Central memory CD8-positive, alpha-beta T cell (primary cell): ENCODE data around the gene GRIN2C.
"Not testable (repeated sequence)": the region's sequence is repeated elsewhere in the genome, so short reads cannot be mapped to it uniquely, and the experiment has no call there.

ENCODE experiments used
- ATAC-seq: fragments of 150-1000 bp; cut with Tn5 transposase; replicated peaks from 2 replicates; pipeline ENCODE4 v1.10.0; 2022; ENCODE audit warnings: mild to moderate bottlenecking, moderate FRiP score, moderate number of reproducible peaks; ENCODE audit not compliant: poor library complexity, severe bottlenecking; ENCODE audit errors: extremely low read depth
- DNase-seq, 2 donors: peaks; one replicate each; pipeline ENCODE4 v3.0.0; 2021; ENCODE audit warnings: low spot score in 2 of 2
- H3K27ac Mint-ChIP-seq: one replicate; pipeline ENCODE4 v1.8.0; 2022; ENCODE audit warnings: low read depth, mild to moderate bottlenecking, moderate library complexity, mixed read lengths
- H3K27me3 Mint-ChIP-seq: one replicate; pipeline ENCODE4 v1.8.0; 2022; ENCODE audit warnings: mixed read lengths
- H3K36me3 Mint-ChIP-seq: one replicate; pipeline ENCODE4 v1.8.0; 2022; ENCODE audit warnings: mild to moderate bottlenecking, moderate library complexity, mixed read lengths; ENCODE audit not compliant: insufficient read depth
- H3K4me1 Mint-ChIP-seq: one replicate; pipeline ENCODE4 v1.8.0; 2022; ENCODE audit warnings: mixed read lengths
- H3K4me3 Mint-ChIP-seq: one replicate; pipeline ENCODE4 v1.8.0; 2022; ENCODE audit warnings: mild to moderate bottlenecking, moderate library complexity, mixed read lengths
- H3K9me3 Mint-ChIP-seq: one replicate; pipeline ENCODE4 v1.8.0; 2022; ENCODE audit warnings: mixed read lengths

The GRIN2C gene

GRCh38 chr17:74859459-74860228 lies at the start of gene GRIN2C:
TSS of gene GRIN2C (minus strand) at chr17:74859885. CDS start at chr17:74855092, 4,793 bp downstream.
- H3K27me3 Mint-ChIP-seq: peaks cover 61% of the 10 kb centered on the region
- H3K27ac Mint-ChIP-seq: peak within 1 kb of the TSS; percentile 49
- ATAC-seq (no peak), DNase-seq (no peak)
- no peaks in the 10 kb centered on the region for H3K9me3 Mint-ChIP-seq
- H3K36me3 Mint-ChIP-seq: peaks cover 6% of the 10 kb centered on the region
- peaks cover 20% of the 10 kb centered on the region for H3K4me1 Mint-ChIP-seq
- H3K4me3 Mint-ChIP-seq: peak within 1 kb of the TSS; percentile 56

- not testable (repeated sequence) for ATAC-seq, H3K4me3 Mint-ChIP-seq, H3K4me1 Mint-ChIP-seq, DNase-seq, H3K9me3 Mint-ChIP-seq, H3K27me3 Mint-ChIP-seq, H3K27ac Mint-ChIP-seq, H3K36me3 Mint-ChIP-seq
These were observed 49.4 kb upstream of the GRIN2C start for GRCh38 chr17:74909097-74909496.

- Mint-ChIP-seq H3K4me3 (no peak overlapping the region), H3K4me1 (no peaks in the 10 kb centered on the region), H3K9me3 (no peaks in the 10 kb centered on the region), H3K27me3 (peaks cover 26% of the 10 kb centered on the region), H3K27ac (no peak overlapping the region), H3K36me3 (peaks cover 1% of the 10 kb centered on the region)
- ATAC-seq (no peak), DNase-seq (no peak)
These were observed 47.3 kb upstream of the GRIN2C start for GRCh38 chr17:74907012-74907411.

- ATAC-seq, H3K36me3 Mint-ChIP-seq, H3K4me1 Mint-ChIP-seq, DNase-seq, H3K9me3 Mint-ChIP-seq, H3K4me3 Mint-ChIP-seq, H3K27ac Mint-ChIP-seq: not testable (repeated sequence)
- H3K27me3 Mint-ChIP-seq: peaks cover 27% of the 10 kb centered on the region
These were observed 46.6 kb upstream of the GRIN2C start for GRCh38 chr17:74906214-74906793.

- Mint-ChIP-seq H3K27me3 (peaks cover 27% of the 10 kb centered on the region), H3K4me3 (no peak overlapping the region)
- ATAC-seq: no peak
These were observed 45.2 kb upstream of the GRIN2C start for GRCh38 chr17:74904687-74905409.

GRCh38 chr17:74903671-74904070 lies 44.0 kb upstream of the GRIN2C start:
- no peaks in the 10 kb centered on the region for H3K9me3 Mint-ChIP-seq
- ATAC-seq (no peak), DNase-seq (no peak)
- H3K4me1 Mint-ChIP-seq: no peaks in the 10 kb centered on the region
- H3K36me3 Mint-ChIP-seq: peaks cover 1% of the 10 kb centered on the region
- H3K27ac Mint-ChIP-seq: no peak overlapping the region
- no peak overlapping the region for H3K4me3 Mint-ChIP-seq
- peaks cover 27% of the 10 kb centered on the region for H3K27me3 Mint-ChIP-seq

More at GRCh38 chr17:74904687-74905409, 45.2 kb upstream of the GRIN2C start:
- DNase-seq: no peak
- Mint-ChIP-seq H3K36me3 (peaks cover 2% of the 10 kb centered on the region), H3K9me3 (no peaks in the 10 kb centered on the region), H3K27ac (no peak overlapping the region), H3K4me1 (no peaks in the 10 kb centered on the region)

- Mint-ChIP-seq H3K4me1 (no peaks in the 10 kb centered on the region), H3K9me3 (no peaks in the 10 kb centered on the region), H3K4me3 (no peak overlapping the region), H3K27me3 (peaks cover 27% of the 10 kb centered on the region), H3K27ac (no peak overlapping the region), H3K36me3 (peaks cover 1% of the 10 kb centered on the region)
- no peak for ATAC-seq
- no peak for DNase-seq
These were observed 43.3 kb upstream of the GRIN2C start for GRCh38 chr17:74903034-74903433.

GRCh38 chr17:74901353-74902135 lies 41.9 kb upstream of the GRIN2C start:
- Mint-ChIP-seq H3K4me1 (no peaks in the 10 kb centered on the region), H3K4me3 (no peak overlapping the region), H3K9me3 (no peaks in the 10 kb centered on the region), H3K27me3 (peaks cover 33% of the 10 kb centered on the region), H3K36me3 (peaks cover 1% of the 10 kb centered on the region), H3K27ac (no peak overlapping the region)
- DNase-seq (no peak), ATAC-seq (no peak)

GRCh38 chr17:74900208-74900607 lies 40.5 kb upstream of the GRIN2C start:
- Mint-ChIP-seq H3K9me3 (no peaks in the 10 kb centered on the region), H3K27ac (no peak overlapping the region), H3K27me3 (peaks cover 46% of the 10 kb centered on the region), H3K4me3 (no peak overlapping the region), H3K4me1 (no peaks in the 10 kb centered on the region), H3K36me3 (peaks cover 1% of the 10 kb centered on the region)
- ATAC-seq (no peak), DNase-seq (no peak)

- Mint-ChIP-seq H3K27ac (no peak overlapping the region), H3K36me3 (peaks cover 1% of the 10 kb centered on the region), H3K9me3 (no peaks in the 10 kb centered on the region), H3K27me3 (peaks cover 52% of the 10 kb centered on the region), H3K4me1 (peaks cover 5% of the 10 kb centered on the region), H3K4me3 (no peak overlapping the region)
- DNase-seq (no peak), ATAC-seq (no peak)
These were observed 38.8 kb upstream of the GRIN2C start for GRCh38 chr17:74898376-74898946.

GRCh38 chr17:74893936-74894671 lies 34.4 kb upstream of the GRIN2C start:
- Mint-ChIP-seq H3K27me3 (peaks cover 56% of the 10 kb centered on the region), H3K36me3 (no peaks in the 10 kb centered on the region), H3K4me3 (peak overlapping the region; percentile 58), H3K9me3 (no peaks in the 10 kb centered on the region), H3K27ac (no peak overlapping the region), H3K4me1 (peaks cover 5% of the 10 kb centered on the region)
- no peak for ATAC-seq
- no peak for DNase-seq
